Parathyroid adenoma (tissue), 2 donors: ENCODE data around the gene PDYN.

ENCODE experiments used
- H2AFZ ChIP-seq: fragments of 300-600 bp; sonication (generic); one replicate; pipeline ENCODE4 v1.7.0; 2017; ENCODE audit warnings: antibody characterized with exemption, mild to moderate bottlenecking
- H3K27ac ChIP-seq: fragments of 300-600 bp; sonication (generic); one replicate; pipeline ENCODE4 v1.7.0; 2017
- H3K27me3 ChIP-seq: fragments of 300-600 bp; sonication (generic); one replicate; pipeline ENCODE4 v1.7.0; 2017; ENCODE audit warnings: low read length; ENCODE audit not compliant: control insufficient read depth, insufficient read depth
- H3K36me3 ChIP-seq: fragments of 300-600 bp; sonication (generic); one replicate; pipeline ENCODE4 v1.7.0; 2017; ENCODE audit warnings: low read length; ENCODE audit not compliant: control insufficient read depth, insufficient read depth
- H3K4me1 ChIP-seq: fragments of 300-600 bp; sonication (generic); one replicate; pipeline ENCODE4 v1.7.0; 2017; ENCODE audit warnings: control low read depth
- H3K4me2 ChIP-seq: fragments of 300-600 bp; sonication (generic); one replicate; pipeline ENCODE4 v1.7.0; 2017; ENCODE audit warnings: low read length
- H3K4me3 ChIP-seq: fragments of 300-600 bp; sonication (generic); one replicate; pipeline ENCODE4 v1.7.0; 2017; ENCODE audit warnings: low read depth, low read length
- H3K79me2 ChIP-seq: fragments of 300-600 bp; sonication (generic); one replicate; pipeline ENCODE4 v1.7.0; 2017; ENCODE audit warnings: control low read depth
- H3K9ac ChIP-seq: fragments of 300-600 bp; sonication (generic); one replicate; pipeline ENCODE4 v1.7.0; 2017; ENCODE audit warnings: mild to moderate bottlenecking
- H3K9me3 ChIP-seq: fragments of 300-600 bp; sonication (generic); one replicate; pipeline ENCODE4 v1.7.0; 2017; ENCODE audit warnings: low read length; ENCODE audit not compliant: control insufficient read depth
- TF ChIP-seq, protein P1 (sequence below): fragments of 300-600 bp; sonication (generic); IDR thresholded peaks from one replicate; pipeline ENCODE4 v1.7.0; 2017; ENCODE audit warnings: antibody characterized with exemption, mild to moderate bottlenecking
- donor health status: primary hyperparathyroidism.

PDYN gene

GRCh38 chr20:1928782-1929181, 65.1 kb downstream of the PDYN start:
- no peak overlapping the region for H3K9ac ChIP-seq
- H3K9me3 ChIP-seq: no peaks in the 10 kb centered on the region
- H3K4me1 ChIP-seq: no peaks in the 10 kb centered on the region
- no peak overlapping the region for H3K4me3 ChIP-seq
- TF ChIP-seq, protein P1, sequence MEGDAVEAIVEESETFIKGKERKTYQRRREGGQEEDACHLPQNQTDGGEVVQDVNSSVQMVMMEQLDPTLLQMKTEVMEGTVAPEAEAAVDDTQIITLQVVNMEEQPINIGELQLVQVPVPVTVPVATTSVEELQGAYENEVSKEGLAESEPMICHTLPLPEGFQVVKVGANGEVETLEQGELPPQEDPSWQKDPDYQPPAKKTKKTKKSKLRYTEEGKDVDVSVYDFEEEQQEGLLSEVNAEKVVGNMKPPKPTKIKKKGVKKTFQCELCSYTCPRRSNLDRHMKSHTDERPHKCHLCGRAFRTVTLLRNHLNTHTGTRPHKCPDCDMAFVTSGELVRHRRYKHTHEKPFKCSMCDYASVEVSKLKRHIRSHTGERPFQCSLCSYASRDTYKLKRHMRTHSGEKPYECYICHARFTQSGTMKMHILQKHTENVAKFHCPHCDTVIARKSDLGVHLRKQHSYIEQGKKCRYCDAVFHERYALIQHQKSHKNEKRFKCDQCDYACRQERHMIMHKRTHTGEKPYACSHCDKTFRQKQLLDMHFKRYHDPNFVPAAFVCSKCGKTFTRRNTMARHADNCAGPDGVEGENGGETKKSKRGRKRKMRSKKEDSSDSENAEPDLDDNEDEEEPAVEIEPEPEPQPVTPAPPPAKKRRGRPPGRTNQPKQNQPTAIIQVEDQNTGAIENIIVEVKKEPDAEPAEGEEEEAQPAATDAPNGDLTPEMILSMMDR: no peak
- no peak overlapping the region for H2AFZ ChIP-seq
- no peaks in the 10 kb centered on the region for H3K27me3 ChIP-seq
- H3K27ac ChIP-seq: no peak overlapping the region
- no peaks in the 10 kb centered on the region for H3K79me2 ChIP-seq
- no peak overlapping the region for H3K4me2 ChIP-seq
- no peaks in the 10 kb centered on the region for H3K36me3 ChIP-seq
